ENCODE data around the gene INF2.
"Not testable (repeated sequence)": the region's sequence is repeated elsewhere in the genome, so short reads cannot be mapped to it uniquely, and the experiment has no call there.

DNA sequence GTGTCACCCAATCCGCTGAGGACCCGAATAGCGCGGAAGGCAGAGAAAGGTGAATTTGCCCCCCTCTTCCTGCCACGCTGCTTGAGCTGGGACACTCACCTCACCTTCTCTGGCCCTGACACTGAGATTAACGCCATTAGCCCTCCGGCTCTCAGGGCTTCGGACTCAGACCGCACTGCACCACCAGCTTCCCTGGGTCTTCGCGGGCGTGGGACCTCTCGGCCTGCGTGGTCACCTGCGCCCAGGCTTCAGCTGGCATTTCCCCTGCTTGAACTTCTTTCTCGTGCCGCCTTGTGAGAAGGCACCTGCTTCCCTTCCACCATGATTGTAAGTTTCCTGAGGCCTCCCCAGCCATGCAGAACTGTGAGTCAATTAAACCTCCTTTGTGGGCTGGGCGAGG is 26.9 kb upstream of the INF2 start:
- not testable (repeated sequence) for TF ChIP-seq ISL1, ZFP30 (CRISPR knock-in tag; IDR thresholded peaks at IDR 0.05)
- TF ChIP-seq, protein P1, sequence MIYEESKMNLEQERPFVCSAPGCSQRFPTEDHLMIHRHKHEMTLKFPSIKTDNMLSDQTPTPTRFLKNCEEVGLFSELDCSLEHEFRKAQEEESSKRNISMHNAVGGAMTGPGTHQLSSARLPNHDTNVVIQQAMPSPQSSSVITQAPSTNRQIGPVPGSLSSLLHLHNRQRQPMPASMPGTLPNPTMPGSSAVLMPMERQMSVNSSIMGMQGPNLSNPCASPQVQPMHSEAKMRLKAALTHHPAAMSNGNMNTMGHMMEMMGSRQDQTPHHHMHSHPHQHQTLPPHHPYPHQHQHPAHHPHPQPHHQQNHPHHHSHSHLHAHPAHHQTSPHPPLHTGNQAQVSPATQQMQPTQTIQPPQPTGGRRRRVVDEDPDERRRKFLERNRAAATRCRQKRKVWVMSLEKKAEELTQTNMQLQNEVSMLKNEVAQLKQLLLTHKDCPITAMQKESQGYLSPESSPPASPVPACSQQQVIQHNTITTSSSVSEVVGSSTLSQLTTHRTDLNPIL (CRISPR knock-in tag; IDR thresholded peaks at IDR 0.05; ENCODE audit: low read depth) = not testable (repeated sequence)
- TF ChIP-seq, protein P2, sequence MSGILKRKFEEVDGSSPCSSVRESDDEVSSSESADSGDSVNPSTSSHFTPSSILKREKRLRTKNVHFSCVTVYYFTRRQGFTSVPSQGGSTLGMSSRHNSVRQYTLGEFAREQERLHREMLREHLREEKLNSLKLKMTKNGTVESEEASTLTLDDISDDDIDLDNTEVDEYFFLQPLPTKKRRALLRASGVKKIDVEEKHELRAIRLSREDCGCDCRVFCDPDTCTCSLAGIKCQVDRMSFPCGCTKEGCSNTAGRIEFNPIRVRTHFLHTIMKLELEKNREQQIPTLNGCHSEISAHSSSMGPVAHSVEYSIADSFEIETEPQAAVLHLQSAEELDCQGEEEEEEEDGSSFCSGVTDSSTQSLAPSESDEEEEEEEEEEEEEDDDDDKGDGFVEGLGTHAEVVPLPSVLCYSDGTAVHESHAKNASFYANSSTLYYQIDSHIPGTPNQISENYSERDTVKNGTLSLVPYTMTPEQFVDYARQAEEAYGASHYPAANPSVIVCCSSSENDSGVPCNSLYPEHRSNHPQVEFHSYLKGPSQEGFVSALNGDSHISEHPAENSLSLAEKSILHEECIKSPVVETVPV (CRISPR knock-in tag; IDR thresholded peaks at IDR 0.05) = not testable (repeated sequence)

Measured in SK-N-SH treated with all-trans-retinoic acid at 6 μM for 48 hours (cell line).